ENCODE data around the gene HERC6.

DNA sequence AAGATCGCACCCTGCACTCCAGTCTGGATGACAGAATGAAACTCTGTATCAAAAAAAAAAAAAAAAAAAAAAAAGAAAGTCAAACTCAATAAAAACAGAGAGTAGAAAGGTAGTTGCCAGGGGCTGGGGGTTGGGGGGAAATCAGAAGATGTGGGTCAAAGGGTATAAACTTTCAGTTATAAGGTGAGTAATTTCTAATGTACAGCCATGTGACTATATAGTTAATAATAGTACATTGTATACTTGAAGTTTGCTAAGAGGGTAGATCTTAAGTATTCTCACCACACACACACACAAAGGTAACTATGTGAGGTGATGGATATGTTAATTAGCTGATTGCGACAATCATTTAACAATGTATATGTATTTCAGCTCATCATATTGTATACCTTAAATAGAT, 11.5 kb downstream of the HERC6 start:
- TF ChIP-seq, protein P1, sequence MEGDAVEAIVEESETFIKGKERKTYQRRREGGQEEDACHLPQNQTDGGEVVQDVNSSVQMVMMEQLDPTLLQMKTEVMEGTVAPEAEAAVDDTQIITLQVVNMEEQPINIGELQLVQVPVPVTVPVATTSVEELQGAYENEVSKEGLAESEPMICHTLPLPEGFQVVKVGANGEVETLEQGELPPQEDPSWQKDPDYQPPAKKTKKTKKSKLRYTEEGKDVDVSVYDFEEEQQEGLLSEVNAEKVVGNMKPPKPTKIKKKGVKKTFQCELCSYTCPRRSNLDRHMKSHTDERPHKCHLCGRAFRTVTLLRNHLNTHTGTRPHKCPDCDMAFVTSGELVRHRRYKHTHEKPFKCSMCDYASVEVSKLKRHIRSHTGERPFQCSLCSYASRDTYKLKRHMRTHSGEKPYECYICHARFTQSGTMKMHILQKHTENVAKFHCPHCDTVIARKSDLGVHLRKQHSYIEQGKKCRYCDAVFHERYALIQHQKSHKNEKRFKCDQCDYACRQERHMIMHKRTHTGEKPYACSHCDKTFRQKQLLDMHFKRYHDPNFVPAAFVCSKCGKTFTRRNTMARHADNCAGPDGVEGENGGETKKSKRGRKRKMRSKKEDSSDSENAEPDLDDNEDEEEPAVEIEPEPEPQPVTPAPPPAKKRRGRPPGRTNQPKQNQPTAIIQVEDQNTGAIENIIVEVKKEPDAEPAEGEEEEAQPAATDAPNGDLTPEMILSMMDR (conservative IDR thresholded peaks at IDR 0.05) = no peak
- no peak for TF ChIP-seq ZFX (IDR thresholded peaks at IDR 0.05)

All from C4-2B (cell line).